MM.1S (cell line): ENCODE data around the gene EDAR.
A peak's percentile ranks its signal among the peaks of the same experiment; 100 is the strongest.

Source experiments
- DNase-seq: peaks from one replicate; pipeline ENCODE4 v3.0.0-alpha.2; 2015
- H2AFZ ChIP-seq: fragments of 300-600 bp; sonication (generic); 2 replicates; pipeline ENCODE4 v1.6.0; 2016; ENCODE audit warnings: antibody characterized with exemption, low read length
- H3F3A ChIP-seq: fragments of 300-600 bp; sonication (generic); 2 replicates; pipeline ENCODE4 v1.6.1; 2016; ENCODE audit warnings: mild to moderate bottlenecking, antibody characterized with exemption, low read length, moderate library complexity, mixed read lengths; ENCODE audit not compliant: insufficient read depth
- H3K27ac ChIP-seq: fragments of 300-600 bp; sonication (generic); 2 replicates; pipeline ENCODE4 v1.5.1; 2016; ENCODE audit warnings: mild to moderate bottlenecking, low read length
- H3K27me3 ChIP-seq: fragments of 300-600 bp; sonication (generic); replicated peaks from 2 replicates; pipeline ENCODE4 v1.6.0; 2016; ENCODE audit warnings: low read length; ENCODE audit not compliant: insufficient read depth
- H3K36me3 ChIP-seq: fragments of 300-600 bp; sonication (generic); replicated peaks from 2 replicates; pipeline ENCODE4 v1.6.1; 2016; ENCODE audit warnings: mild to moderate bottlenecking, low read length, mixed read lengths; ENCODE audit not compliant: insufficient read depth
- H3K4me1 ChIP-seq: fragments of 300-600 bp; sonication (generic); 2 replicates; pipeline ENCODE4 v1.6.1; 2016; ENCODE audit warnings: low read length, mixed read lengths
- H3K4me2 ChIP-seq: fragments of 300-600 bp; sonication (generic); 2 replicates; pipeline ENCODE4 v1.6.0; 2016; ENCODE audit warnings: low read depth, low read length
- H3K4me3 ChIP-seq: fragments of 300-600 bp; sonication (generic); 2 replicates; pipeline ENCODE4 v1.5.1; 2016; ENCODE audit warnings: low read length, mixed read lengths
- H3K79me2 ChIP-seq: fragments of 300-600 bp; sonication (generic); 2 replicates; pipeline ENCODE4 v1.6.1; 2016; ENCODE audit warnings: mixed run types, low read length, mixed read lengths
- H3K9ac ChIP-seq: fragments of 300-600 bp; sonication (generic); 2 replicates; pipeline ENCODE4 v1.6.1; 2016; ENCODE audit warnings: low read length, mixed read lengths
- H3K9me2 ChIP-seq: fragments of 300-600 bp; sonication (generic); replicated peaks from 2 replicates; pipeline ENCODE4 v1.6.1; 2016; ENCODE audit warnings: mild to moderate bottlenecking, low read length, mixed read lengths; ENCODE audit not compliant: insufficient read depth
- H3K9me3 ChIP-seq: fragments of 300-600 bp; sonication (generic); replicated peaks from 2 replicates; pipeline ENCODE4 v1.6.1; 2016; ENCODE audit warnings: mild to moderate bottlenecking, low read length, mixed read lengths; ENCODE audit not compliant: insufficient read depth
- H4K20me1 ChIP-seq: fragments of 300-600 bp; sonication (generic); 2 replicates; pipeline ENCODE4 v1.6.1; 2016; ENCODE audit warnings: mild to moderate bottlenecking, low read length, moderate library complexity, mixed read lengths; ENCODE audit not compliant: insufficient read depth
- CTCF ChIP-seq: fragments of 300-600 bp; sonication (generic); IDR thresholded peaks from 2 replicates; pipeline ENCODE4 v1.5.1; 2016; ENCODE audit warnings: antibody characterized with exemption, low read length, mixed read lengths
- EZH2 ChIP-seq: fragments of 300-600 bp; sonication (generic); optimal IDR thresholded peaks from 2 replicates; pipeline ENCODE3; 2017; ENCODE audit warnings: low read depth, mild to moderate bottlenecking, antibody characterized with exemption, low read length, mixed read lengths
- EZH2phosphoT487 ChIP-seq: fragments of 300-600 bp; sonication (generic); IDR thresholded peaks from 2 replicates; pipeline ENCODE4 v1.6.1; 2018; ENCODE audit warnings: antibody characterized with exemption, low read length

EDAR gene

GRCh38 chr2:108988796-108989713, at the start of gene EDAR:
Gene EDAR (minus strand): TSS chr2:108989220. CDS start chr2:108931014, 58,206 bp downstream.
- H3K27me3 ChIP-seq, result no peaks in the 10 kb centered on the region
- H2AFZ ChIP-seq, result 0 out of 2 replicates have a peak within 1 kb of the TSS, but pooled peaks have one; percentile 11
- no peaks in the 10 kb centered on the region for H3F3A ChIP-seq
- H3K4me3 ChIP-seq, result no peak within 1 kb of the TSS
- no peak within 1 kb of the TSS for H3K27ac ChIP-seq
- no peaks in the 10 kb centered on the region for H3K9me3 ChIP-seq
- H4K20me1 ChIP-seq, result no peaks in the 10 kb centered on the region
- no peaks in the 10 kb centered on the region for H3K79me2 ChIP-seq
- H3K9me2 ChIP-seq, result no peaks in the 10 kb centered on the region
- H3K36me3 ChIP-seq, result no peaks in the 10 kb centered on the region
- DNase-seq, result peak; percentile 15
- TF ChIP-seq EZH2 (no peak), CTCF (peak; percentile 71)
- H3K9ac ChIP-seq, result no peak within 1 kb of the TSS
- 0 out of 2 replicates have a peak within 1 kb of the TSS, but pooled peaks have one; percentile 31 for H3K4me2 ChIP-seq
- no peaks in the 10 kb centered on the region for H3K4me1 ChIP-seq

GRCh38 chr2:109033171-109033570, 44.2 kb upstream of the EDAR start:
- Histone ChIP-seq H3K27ac (no peak overlapping the region), H3K9ac (no peak overlapping the region), H3K9me2 (no peaks in the 10 kb centered on the region)

GRCh38 chr2:109032229-109032820, 43.3 kb upstream of the EDAR start:
- Histone ChIP-seq H3K9me3 (no peaks in the 10 kb centered on the region), H3K9me2 (no peaks in the 10 kb centered on the region), H3F3A (no peaks in the 10 kb centered on the region), H3K4me2 (peak overlapping the region; percentile 61), H3K4me1 (no peaks in the 10 kb centered on the region), H4K20me1 (no peaks in the 10 kb centered on the region), H3K9ac (peak overlapping the region; percentile 16; the same call in 1 of the 2 replicates), H3K79me2 (no peaks in the 10 kb centered on the region), H3K4me3 (peak overlapping the region; percentile 51), H3K36me3 (no peaks in the 10 kb centered on the region), H3K27ac (no peak overlapping the region), H3K27me3 (no peaks in the 10 kb centered on the region), H2AFZ (peak overlapping the region; percentile 40)
- no peak for DNase-seq
- no peak for TF ChIP-seq CTCF

More at GRCh38 chr2:109033171-109033570, 44.2 kb upstream of the EDAR start:
- TF ChIP-seq CTCF (no peak), EZH2phosphoT487 (no peak), EZH2 (no peak)
- no peaks in the 10 kb centered on the region for H3K9me3 ChIP-seq
- no peak for DNase-seq
- no peaks in the 10 kb centered on the region for H3K36me3 ChIP-seq
- H3K4me3 ChIP-seq, result no peak overlapping the region
- no peaks in the 10 kb centered on the region for H3K79me2 ChIP-seq
- no peak overlapping the region for H3K4me2 ChIP-seq
- no peaks in the 10 kb centered on the region for H3K4me1 ChIP-seq
- no peaks in the 10 kb centered on the region for H3K27me3 ChIP-seq
- no peaks in the 10 kb centered on the region for H4K20me1 ChIP-seq
- no peak overlapping the region for H2AFZ ChIP-seq
- H3F3A ChIP-seq, result no peaks in the 10 kb centered on the region
